ENCODE measurements around the gene TBC1D8.

DNA sequence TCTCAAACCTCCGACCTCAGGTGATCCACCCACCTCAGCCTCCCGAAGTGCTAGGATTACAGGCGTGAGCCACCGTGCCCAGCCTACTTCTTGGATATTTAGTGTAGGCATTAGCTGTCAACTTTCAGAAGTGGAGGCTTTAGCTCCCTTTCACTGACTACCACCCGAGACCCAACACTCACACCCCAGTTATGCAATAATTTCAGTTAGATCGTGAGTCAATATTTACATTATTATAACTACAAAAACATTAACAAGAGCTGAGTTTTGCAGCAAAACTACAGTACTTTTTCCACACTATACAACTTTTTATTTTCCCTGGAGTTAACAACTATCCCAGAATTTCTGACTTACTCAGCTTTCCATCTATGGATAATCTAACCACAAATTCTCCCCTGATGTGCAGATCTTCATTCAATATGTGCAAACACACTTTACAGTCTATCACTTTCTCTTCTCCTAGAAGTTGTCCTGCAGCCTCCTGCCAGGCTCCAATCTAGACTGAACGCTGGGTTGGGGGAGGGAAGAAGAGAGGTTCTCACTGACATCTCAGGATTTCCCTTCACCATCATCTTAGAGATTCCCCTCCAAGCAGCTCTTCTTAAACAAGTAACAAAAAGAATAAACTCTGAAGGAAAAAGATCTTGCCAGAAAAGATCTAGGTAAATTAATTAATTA is 10.1 kb downstream of the TBC1D8 start:
- no peak for TF ChIP-seq POLR2A (IDR thresholded peaks at IDR 0.05)
- TF ChIP-seq, protein P1, sequence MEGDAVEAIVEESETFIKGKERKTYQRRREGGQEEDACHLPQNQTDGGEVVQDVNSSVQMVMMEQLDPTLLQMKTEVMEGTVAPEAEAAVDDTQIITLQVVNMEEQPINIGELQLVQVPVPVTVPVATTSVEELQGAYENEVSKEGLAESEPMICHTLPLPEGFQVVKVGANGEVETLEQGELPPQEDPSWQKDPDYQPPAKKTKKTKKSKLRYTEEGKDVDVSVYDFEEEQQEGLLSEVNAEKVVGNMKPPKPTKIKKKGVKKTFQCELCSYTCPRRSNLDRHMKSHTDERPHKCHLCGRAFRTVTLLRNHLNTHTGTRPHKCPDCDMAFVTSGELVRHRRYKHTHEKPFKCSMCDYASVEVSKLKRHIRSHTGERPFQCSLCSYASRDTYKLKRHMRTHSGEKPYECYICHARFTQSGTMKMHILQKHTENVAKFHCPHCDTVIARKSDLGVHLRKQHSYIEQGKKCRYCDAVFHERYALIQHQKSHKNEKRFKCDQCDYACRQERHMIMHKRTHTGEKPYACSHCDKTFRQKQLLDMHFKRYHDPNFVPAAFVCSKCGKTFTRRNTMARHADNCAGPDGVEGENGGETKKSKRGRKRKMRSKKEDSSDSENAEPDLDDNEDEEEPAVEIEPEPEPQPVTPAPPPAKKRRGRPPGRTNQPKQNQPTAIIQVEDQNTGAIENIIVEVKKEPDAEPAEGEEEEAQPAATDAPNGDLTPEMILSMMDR (IDR thresholded peaks at IDR 0.05) = no peak
